OCI-LY7 (cell line): ENCODE data around the gene SENP5. TPM values are rescaled to one million over a fixed set of nuclear protein-coding genes. Genes with fewer than 3 reads are reported as not detected.

Experiments used
- BruUV-seq: library from RNA; stranded (reverse); fragments of 400-500 nt; replicated peaks from 2 replicates; lab custom pipeline; 2021; lab: Mats Ljungman, UMichigan
- CTCF ChIA-PET: fragments of 300-600 bp; sonication (Branson Sonifier 250); formaldehyde crosslinking; loops from one replicate; lab custom pipeline; 2022; ENCODE audit warnings: antibody characterized with exemption; ENCODE audit not compliant: unreplicated experiment; lab: Charles Lee
- POLR2A ChIA-PET: fragments of 300-600 bp; sonication (Branson Sonifier 250); formaldehyde crosslinking; loops from one replicate; lab custom pipeline; 2022; ENCODE audit warnings: antibody characterized with exemption; lab: Charles Lee
- DNase-seq: peaks from one replicate; pipeline ENCODE4 v3.0.0-alpha.2; 2015; ENCODE audit warnings: low spot score
- H2AFZ ChIP-seq: fragments of 200-600 bp; sonication (generic), shearing (Covaris generic); 2 replicates; pipeline ENCODE4 v1.6.1; 2014; ENCODE audit warnings: mild to moderate bottlenecking, antibody characterized with exemption, low read length, moderate library complexity
- H3K27ac ChIP-seq: fragments of 200-600 bp; sonication (generic); 2 replicates; pipeline ENCODE4 v1.5.1; 2014; ENCODE audit warnings: mixed run types, low read depth, mild to moderate bottlenecking, moderate library complexity, low read length, inconsistent platforms; ENCODE audit not compliant: poor library complexity, severe bottlenecking
- H3K36me3 ChIP-seq: fragments of 200-600 bp; sonication (generic); 2 replicates; pipeline ENCODE4 v1.6.1; 2014; ENCODE audit warnings: mild to moderate bottlenecking, antibody characterized with exemption, low read length, moderate library complexity, mixed read lengths; ENCODE audit not compliant: insufficient read depth
- H3K4me1 ChIP-seq: fragments of 200-600 bp; sonication (generic); 2 replicates; pipeline ENCODE4 v1.5.1; 2014; ENCODE audit warnings: mild to moderate bottlenecking, low read length; ENCODE audit not compliant: insufficient read depth, poor library complexity, severe bottlenecking
- H3K4me2 ChIP-seq: fragments of 200-600 bp; sonication (generic); 2 replicates; pipeline ENCODE4 v1.6.1; 2014; ENCODE audit warnings: mild to moderate bottlenecking, low read length
- H3K4me3 ChIP-seq: fragments of 200-600 bp; sonication (generic); 2 replicates; pipeline ENCODE4 v1.5.1; 2014; ENCODE audit warnings: mild to moderate bottlenecking, low read depth, low read length; ENCODE audit not compliant: poor library complexity, severe bottlenecking
- H3K79me2 ChIP-seq: fragments of 200-600 bp; sonication (generic); 2 replicates; pipeline ENCODE4 v1.6.1; 2016; ENCODE audit warnings: low read depth, mild to moderate bottlenecking, low read length, moderate library complexity, mixed read lengths; ENCODE audit not compliant: insufficient read depth
- H3K9me2 ChIP-seq: fragments of 200-600 bp; sonication (generic); 2 replicates; pipeline ENCODE4 v1.6.1; 2016; ENCODE audit warnings: mild to moderate bottlenecking, low read length, mixed read lengths; ENCODE audit not compliant: insufficient read depth
- H3K9me3 ChIP-seq: fragments of 200-600 bp; sonication (generic); 2 replicates; pipeline ENCODE4 v1.6.1; 2014; ENCODE audit warnings: mild to moderate bottlenecking, mixed run types, low read length, mixed read lengths
- H4K20me1 ChIP-seq: fragments of 200-600 bp; sonication (generic); 2 replicates; pipeline ENCODE4 v1.6.1; 2014; ENCODE audit warnings: mild to moderate bottlenecking, antibody characterized with exemption, low read length, moderate library complexity, mixed read lengths; ENCODE audit not compliant: insufficient read depth
- CTCF ChIP-seq: fragments of 200-600 bp; sonication (generic); conservative IDR thresholded peaks from 2 replicates; pipeline ENCODE4 v1.5.1; 2014; ENCODE audit warnings: mild to moderate bottlenecking, antibody characterized with exemption, low read length, moderate library complexity, mixed read lengths
- EZH2phosphoT487 ChIP-seq: fragments of 200-600 bp; sonication (generic); IDR thresholded peaks from 2 replicates; pipeline ENCODE4 v1.6.1; 2018; ENCODE audit warnings: low read depth, borderline replicate concordance, mild to moderate bottlenecking, mixed run types, antibody characterized with exemption, low read length, moderate library complexity, mixed read lengths
- intact Hi-C: fragments of 100-400 bp; cut with micrococcal nuclease; formaldehyde crosslinking; loops from one replicate; pipeline ENCODE4 v1.10.0; 2022; ENCODE audit not compliant: unreplicated experiment
- total RNA-seq, 2 experiments: library from RNA; depleted of rRNA in 1 of 2; stranded (reverse); fragments of >200 nt in 1 of 2; shearing (Covaris generic) in 1 of 2; gene quantifications; 2 replicates each; pipeline ENCODE4 v1.2.3, GENCODE V29; 2014 to 2022

The SENP5 gene
- total RNA-seq, 2 experiments from 2014 or later = 40.2 to 42.9 TPM

DNA sequence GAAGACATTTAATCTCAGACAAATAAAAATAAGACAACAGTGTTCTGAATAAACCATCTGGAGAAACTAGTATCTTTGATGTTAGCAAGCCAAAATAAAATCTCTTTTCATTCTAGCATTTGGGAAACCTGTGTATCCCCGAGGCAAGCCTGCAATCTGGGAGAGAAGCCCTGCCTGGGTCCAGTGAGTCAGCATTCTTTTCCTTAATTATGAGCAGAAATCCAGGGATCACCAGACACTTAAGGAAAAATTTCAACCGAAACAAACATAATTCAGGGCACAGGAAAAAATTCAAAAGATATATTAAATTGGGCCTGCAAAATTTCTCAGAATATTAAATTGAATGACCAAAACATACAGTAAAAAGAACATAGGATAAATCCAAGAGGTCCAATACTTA is 70.4 kb downstream of the SENP5 start:
- ChIA-PET POLR2A (interaction anchor here (0.6 to 1.1 kb wide), 4 partner anchors 21 to 858 kb away, joined by 3 to 5 read pairs (median 3); no protein-coding TSS in a partner anchor), CTCF (no interaction called here)
- no peak for TF ChIP-seq EZH2phosphoT487
- TF ChIP-seq CTCF = no peak
- no peak overlapping the region for H3K4me2 ChIP-seq
- DNase-seq = no peak
- intact Hi-C loops = no loop called here
- peaks cover 76% of the 10 kb centered on the region for H3K36me3 ChIP-seq
- H3K4me1 ChIP-seq = peaks cover 17% of the 10 kb centered on the region
- peaks cover 7% of the 10 kb centered on the region for H4K20me1 ChIP-seq
- BruUV-seq = no TSS peak
- H2AFZ ChIP-seq = no peak overlapping the region
- no peak overlapping the region for H3K27ac ChIP-seq
- no peaks in the 10 kb centered on the region for H3K9me3 ChIP-seq
- H3K9me2 ChIP-seq = no peaks in the 10 kb centered on the region
- peaks cover 50% of the 10 kb centered on the region for H3K79me2 ChIP-seq
- no peak overlapping the region for H3K4me3 ChIP-seq

GRCh38 chr3:196938576-196938975 is 70.9 kb downstream of the SENP5 start:
- H3K36me3 ChIP-seq = peaks cover 72% of the 10 kb centered on the region

More at GRCh38 chr3:196938576-196938975, 70.9 kb downstream of the SENP5 start:
- Histone ChIP-seq H3K4me2 (no peak overlapping the region), H3K9me3 (no peaks in the 10 kb centered on the region), H3K27ac (no peak overlapping the region), H3K9me2 (no peaks in the 10 kb centered on the region), H3K79me2 (peaks cover 55% of the 10 kb centered on the region), H4K20me1 (peaks cover 7% of the 10 kb centered on the region), H3K4me1 (peaks cover 19% of the 10 kb centered on the region), H3K4me3 (no peak overlapping the region), H2AFZ (no peak overlapping the region)
- TF ChIP-seq CTCF (no peak), EZH2phosphoT487 (no peak)
- intact Hi-C loops = no loop called here
- CTCF ChIA-PET = no interaction called here
- no peak for DNase-seq
- POLR2A ChIA-PET = interaction anchor here (0.6 to 1.1 kb wide), 4 partner anchors 8 to 230 kb away, joined by 3 read pairs; no protein-coding TSS in a partner anchor
- no TSS peak for BruUV-seq
